HG02759 (cell line): ENCODE measurements around the gene NEUROD2.

Experiments used
- ATAC-seq: cut with Tn5 transposase; IDR thresholded peaks from one replicate; pipeline ENCODE4 v1.9.1; 2021; ENCODE audit warnings: mild to moderate bottlenecking, moderate library complexity; ENCODE audit not compliant: unreplicated experiment

NEUROD2 gene

GRCh38 chr17:39607851-39608130 lies at the start of gene NEUROD2:
Gene NEUROD2, minus strand, starts transcription at chr17:39607920. Its CDS starts 1,321 bp downstream, at chr17:39606599.
- ATAC-seq = no peak

GRCh38 chr17:39655105-39655504 lies 47.4 kb upstream of the NEUROD2 start:
- no peak for ATAC-seq

- no peak for ATAC-seq
These were observed 46.1 kb upstream of the NEUROD2 start for GRCh38 chr17:39653662-39654331.

- no peak for ATAC-seq
These were observed 45.6 kb upstream of the NEUROD2 start for GRCh38 chr17:39653316-39653661.

GRCh38 chr17:39652587-39653315 lies 45.0 kb upstream of the NEUROD2 start:
- ATAC-seq = no peak

- no peak for ATAC-seq
These were observed 44.3 kb upstream of the NEUROD2 start for GRCh38 chr17:39651923-39652586.

GRCh38 chr17:39650121-39650579 lies 42.4 kb upstream of the NEUROD2 start:
- ATAC-seq = no peak

GRCh38 chr17:39648616-39649366 lies 41.1 kb upstream of the NEUROD2 start:
- ATAC-seq = no peak

GRCh38 chr17:39647256-39647655 lies 39.5 kb upstream of the NEUROD2 start:
- ATAC-seq = no peak

- ATAC-seq = no peak
These were observed 35.6 kb upstream of the NEUROD2 start for GRCh38 chr17:39643271-39643670.

- ATAC-seq = no peak
These were observed 34.8 kb upstream of the NEUROD2 start for GRCh38 chr17:39642291-39643074.

GRCh38 chr17:39641883-39642282 lies 34.2 kb upstream of the NEUROD2 start:
- ATAC-seq = no peak

GRCh38 chr17:39641097-39641496 lies 33.4 kb upstream of the NEUROD2 start:
- ATAC-seq = no peak

- ATAC-seq = no peak
These were observed 32.9 kb upstream of the NEUROD2 start for GRCh38 chr17:39640591-39641031.

- ATAC-seq = no peak
These were observed 32.1 kb upstream of the NEUROD2 start for GRCh38 chr17:39639566-39640458.

- no peak for ATAC-seq
These were observed 31.3 kb upstream of the NEUROD2 start for GRCh38 chr17:39639043-39639442.

GRCh38 chr17:39638317-39638716 lies 30.6 kb upstream of the NEUROD2 start:
- ATAC-seq = no peak

- ATAC-seq = peak; percentile 86
These were observed 29.4 kb upstream of the NEUROD2 start, which contains the start of gene STARD3 for GRCh38 chr17:39636927-39637736. Gene STARD3, plus strand, starts transcription at chr17:39637144. Its CDS starts 16,388 bp downstream, at chr17:39653532.

- no peak for ATAC-seq
These were observed 28.8 kb upstream of the NEUROD2 start for GRCh38 chr17:39636587-39636926.
